HepG2 (cell line): ENCODE results near the gene MICB. TPM values are rescaled to one million over a fixed set of nuclear protein-coding genes. Genes with fewer than 3 reads are reported as not detected.
A peak's percentile ranks its signal among the peaks of the same experiment; 100 is the strongest.

Source experiments
- ELF3 ChIP-seq: IDR thresholded peaks from 2 replicates; pipeline ENCODE4 v1.6.1; 2016; ENCODE audit warnings: missing genetic modification reagents, missing compliant biosample characterization
- GMEB1 ChIP-seq: sonication (generic); formaldehyde crosslinking; IDR thresholded peaks from 2 replicates; pipeline ENCODE4 v1.5.1; 2020; ENCODE audit warnings: missing genetic modification reagents, mild to moderate bottlenecking, borderline replicate concordance
- GTF2F1 ChIP-seq: fragments of 150-350 bp; IDR thresholded peaks from 2 replicates; pipeline ENCODE4 v1.6.1; 2014; ENCODE audit warnings: low read length
- HMG20A ChIP-seq: IDR thresholded peaks from 2 replicates; pipeline ENCODE4 v1.6.1; 2016; ENCODE audit warnings: borderline replicate concordance
- HOXA3 ChIP-seq: sonication (generic); formaldehyde crosslinking; IDR thresholded peaks from 2 replicates; pipeline ENCODE4 v1.5.0; 2020; ENCODE audit warnings: missing genetic modification reagents
- HOXA7 ChIP-seq: sonication (generic); formaldehyde crosslinking; IDR thresholded peaks from 2 replicates; pipeline ENCODE4 v1.8.1; 2022; ENCODE audit warnings: mild to moderate bottlenecking, missing genetic modification reagents, moderate library complexity
- ISL2 ChIP-seq: sonication (generic); formaldehyde crosslinking; IDR thresholded peaks from 2 replicates; pipeline ENCODE4 v1.5.0; 2020; ENCODE audit warnings: missing genetic modification reagents
- KDM4B ChIP-seq: sonication (generic); formaldehyde crosslinking; IDR thresholded peaks from 2 replicates; pipeline ENCODE4 v1.4.0; 2020; ENCODE audit warnings: missing genetic modification reagents
- MNT ChIP-seq: fragments of 450-650 bp; IDR thresholded peaks from 2 replicates; pipeline ENCODE4 v1.6.1; 2016
- MTF2 ChIP-seq: sonication (generic); formaldehyde crosslinking; IDR thresholded peaks from 2 replicates; pipeline ENCODE4 v1.5.0; 2020; ENCODE audit warnings: missing genetic modification reagents, borderline replicate concordance
- NAIF1 ChIP-seq: sonication (generic); formaldehyde crosslinking; IDR thresholded peaks from 2 replicates; pipeline ENCODE4 v1.5.0; 2020; ENCODE audit warnings: mild to moderate bottlenecking, missing genetic modification reagents, borderline replicate concordance
- NCOA1 ChIP-seq: sonication (generic); formaldehyde crosslinking; IDR thresholded peaks from 2 replicates; pipeline ENCODE4 v1.9.0; 2021; ENCODE audit warnings: missing genetic modification reagents
- NONO ChIP-seq, 2 experiments: fragments of 450-650 bp in 1 of 2; sonication (generic) in 1 of 2; formaldehyde crosslinking in 1 of 2; IDR thresholded peaks in 1 of 2; conservative IDR thresholded peaks in 1 of 2; 2 replicates each; pipeline versions ENCODE4 v1.6.1 to v1.8.0; 2017 to 2022; ENCODE audit warnings: mild to moderate bottlenecking in 1 of 2, missing genetic modification reagents in 1 of 2, moderate library complexity in 1 of 2
- SP2 ChIP-seq: sonication (generic); formaldehyde crosslinking; IDR thresholded peaks from 2 replicates; pipeline ENCODE4 v1.5.1; 2020; ENCODE audit warnings: mild to moderate bottlenecking, missing genetic modification reagents
- TBP ChIP-seq: sonication (generic); formaldehyde crosslinking; IDR thresholded peaks from 2 replicates; pipeline ENCODE4 v1.5.0; 2020; ENCODE audit warnings: missing genetic modification reagents
- THAP8 ChIP-seq: sonication (generic); formaldehyde crosslinking; IDR thresholded peaks from 2 replicates; pipeline ENCODE4 v1.5.1; 2020; ENCODE audit warnings: missing genetic modification reagents, mild to moderate bottlenecking, borderline replicate concordance
- ZBTB21 ChIP-seq: sonication (generic); formaldehyde crosslinking; IDR thresholded peaks from 2 replicates; pipeline ENCODE4 v1.4.0; 2020; ENCODE audit warnings: missing genetic modification reagents
- ZBTB25 ChIP-seq: IDR thresholded peaks from 2 replicates; pipeline ENCODE4 v1.6.1; 2018; ENCODE audit warnings: missing genetic modification reagents
- ZNF280B ChIP-seq: sonication (generic); formaldehyde crosslinking; IDR thresholded peaks from 2 replicates; pipeline ENCODE4 v1.5.0; 2020; ENCODE audit warnings: missing genetic modification reagents, mild to moderate bottlenecking, borderline replicate concordance
- ZNF460 ChIP-seq: sonication (generic); formaldehyde crosslinking; IDR thresholded peaks from 2 replicates; pipeline ENCODE4 v1.5.1; 2020; ENCODE audit warnings: missing genetic modification reagents, mild to moderate bottlenecking, borderline replicate concordance
- ZNF562 ChIP-seq: sonication (generic); formaldehyde crosslinking; IDR thresholded peaks from 2 replicates; pipeline ENCODE4 v1.8.0; 2022; ENCODE audit warnings: missing genetic modification reagents, borderline replicate concordance
- ZNF672 ChIP-seq: sonication (generic); formaldehyde crosslinking; IDR thresholded peaks from 2 replicates; pipeline ENCODE4 v1.8.1; 2022; ENCODE audit warnings: missing genetic modification reagents
- polyA plus RNA-seq, 8 experiments: library from polyadenylated mRNA; depleted of rRNA in 3 of 8; stranded (reverse) in 7 of 8; unstranded in 1 of 8; fragments of >200 nt; fragmentation: Illumina TruSeq in 4 of 8; extraction: Trizol in 4 of 8; gene quantifications; 2 replicates each; pipeline versions ENCODE4 v1.2.1 to v1.2.3, GENCODE V29; 2011 to 2016; ENCODE audit warnings: low read depth in 4 of 8, missing spikeins in 1 of 8, mixed read lengths in 1 of 8; ENCODE audit not compliant: insufficient read depth in 1 of 8
- total RNA-seq, 5 experiments: library from RNA; depleted of rRNA; stranded (reverse); fragments of >200 nt; fragmentation: Illumina TruSeq; extraction: Trizol; gene quantifications; 2 replicates each; pipeline ENCODE4 v1.2.3, GENCODE V29; 2016; ENCODE audit warnings: low read depth in 1 of 5

The MICB gene
- total and polyA plus RNA-seq, 2 of the 13 experiments (the other 11 are each of a cell fraction or from before 2014, with no cell fraction given), result 12.5 to 12.8 TPM

- TF ChIP-seq HOXA7 (CRISPR knock-in tag) (no peak), ZNF460 (CRISPR knock-in tag) (no peak; the same call in 1 of the 2 replicates), ZBTB25 (CRISPR knock-in tag) (peak; percentile 65), KDM4B (CRISPR knock-in tag) (0 out of 2 replicates have a peak, but pooled peaks have one; percentile 26), ZNF280B (CRISPR knock-in tag) (peak; percentile 87; the same call in 1 of the 2 replicates), TBP (CRISPR knock-in tag) (no peak), THAP8 (no peak; the same call in 1 of the 2 replicates), NCOA1 (CRISPR knock-in tag) (no peak; the same call in 1 of the 2 replicates), ZNF562 (CRISPR knock-in tag) (no peak), SP2 (peak; percentile 59), ELF3 (CRISPR knock-in tag) (peak; percentile 95), NONO (IDR thresholded peaks at IDR 0.05) (no peak), NONO (CRISPR knock-in tag; conservative IDR thresholded peaks at IDR 0.05) (peak; percentile 95), HMG20A (CRISPR knock-in tag) (0 out of 2 replicates have a peak, but pooled peaks have one; percentile 25), NAIF1 (CRISPR knock-in tag) (peak; percentile 81; the same call in 1 of the 2 replicates), ISL2 (CRISPR knock-in tag) (peak; percentile 63), ZNF672 (CRISPR knock-in tag) (no peak), MNT (peak; percentile 3; the same call in 1 of the 2 replicates), GMEB1 (CRISPR knock-in tag) (peak; percentile 73), ZBTB21 (CRISPR knock-in tag) (0 out of 2 replicates have a peak, but pooled peaks have one; percentile 57), HOXA3 (CRISPR knock-in tag) (peak; percentile 97), MTF2 (CRISPR knock-in tag) (no peak), GTF2F1 (peak; percentile 94)
Observed at GRCh38 chr6:31541658-31542521, 43.9 kb downstream of the MICB start, which contains the start of gene DDX39B (continued).
